Effector CD4-positive, alpha-beta T cell (primary cell): Measurements from ENCODE around the gene MYOZ3. TPM values are rescaled to one million over a fixed set of nuclear protein-coding genes. Genes with fewer than 3 reads are reported as not detected.
A peak's percentile ranks its signal among the peaks of the same experiment; 100 is the strongest.

Source experiments
- DNase-seq: peaks from one replicate; pipeline ENCODE4 v3.0.0-alpha.2; 2020
- total RNA-seq: gene quantifications from one replicate; lab custom pipeline; 2026; lab: John Stamatoyannopoulos, UW

The MYOZ3 gene, protein sequence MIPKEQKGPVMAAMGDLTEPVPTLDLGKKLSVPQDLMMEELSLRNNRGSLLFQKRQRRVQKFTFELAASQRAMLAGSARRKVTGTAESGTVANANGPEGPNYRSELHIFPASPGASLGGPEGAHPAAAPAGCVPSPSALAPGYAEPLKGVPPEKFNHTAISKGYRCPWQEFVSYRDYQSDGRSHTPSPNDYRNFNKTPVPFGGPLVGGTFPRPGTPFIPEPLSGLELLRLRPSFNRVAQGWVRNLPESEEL
- total RNA-seq: not detected

DNA sequence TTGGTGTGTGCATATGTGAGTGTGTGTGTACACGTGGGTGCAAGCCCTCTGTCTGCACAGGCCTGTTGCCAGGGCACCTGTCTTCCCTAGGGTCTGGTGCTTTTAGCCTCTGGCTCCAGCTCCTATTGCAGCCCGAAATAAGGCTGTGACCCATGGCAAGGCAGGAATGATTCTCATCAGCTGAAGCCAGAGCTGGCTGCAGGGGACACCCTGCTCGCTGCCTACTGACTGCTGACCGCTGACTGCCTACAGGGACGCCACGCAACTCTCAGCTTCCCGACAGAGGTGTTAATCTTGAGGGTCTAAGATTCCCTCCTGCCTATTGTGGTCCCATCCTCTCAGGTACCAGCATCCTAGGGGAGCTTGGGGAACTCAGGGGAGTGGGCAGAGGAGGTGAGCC, at the start of gene MYOZ3:
Gene MYOZ3, plus strand, starts transcription at position 166 of the 400 bp plus-strand sequence. CDS start 1,691 bp downstream, outside the sequence.
- DNase-seq: no peak

DNA sequence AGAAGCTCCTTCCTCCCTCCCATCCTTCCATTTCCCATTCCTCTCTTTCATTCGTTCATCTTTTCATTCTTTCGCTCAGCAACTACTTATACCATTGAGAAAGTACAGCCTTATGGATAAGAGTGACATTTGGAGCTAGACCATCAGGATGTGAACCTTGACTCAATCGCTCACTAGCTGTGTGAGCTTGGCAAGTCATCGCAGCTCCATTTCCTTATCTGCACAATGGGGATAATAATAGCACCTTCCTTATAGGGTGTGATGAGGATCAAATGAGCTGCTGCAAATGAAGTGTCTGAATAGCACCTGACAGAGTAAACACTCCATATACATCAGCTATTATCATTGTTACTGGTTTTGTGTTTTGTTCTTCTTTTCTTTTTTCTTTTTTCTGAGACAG, 48.6 kb upstream of the MYOZ3 start:
- DNase-seq: no peak

DNA sequence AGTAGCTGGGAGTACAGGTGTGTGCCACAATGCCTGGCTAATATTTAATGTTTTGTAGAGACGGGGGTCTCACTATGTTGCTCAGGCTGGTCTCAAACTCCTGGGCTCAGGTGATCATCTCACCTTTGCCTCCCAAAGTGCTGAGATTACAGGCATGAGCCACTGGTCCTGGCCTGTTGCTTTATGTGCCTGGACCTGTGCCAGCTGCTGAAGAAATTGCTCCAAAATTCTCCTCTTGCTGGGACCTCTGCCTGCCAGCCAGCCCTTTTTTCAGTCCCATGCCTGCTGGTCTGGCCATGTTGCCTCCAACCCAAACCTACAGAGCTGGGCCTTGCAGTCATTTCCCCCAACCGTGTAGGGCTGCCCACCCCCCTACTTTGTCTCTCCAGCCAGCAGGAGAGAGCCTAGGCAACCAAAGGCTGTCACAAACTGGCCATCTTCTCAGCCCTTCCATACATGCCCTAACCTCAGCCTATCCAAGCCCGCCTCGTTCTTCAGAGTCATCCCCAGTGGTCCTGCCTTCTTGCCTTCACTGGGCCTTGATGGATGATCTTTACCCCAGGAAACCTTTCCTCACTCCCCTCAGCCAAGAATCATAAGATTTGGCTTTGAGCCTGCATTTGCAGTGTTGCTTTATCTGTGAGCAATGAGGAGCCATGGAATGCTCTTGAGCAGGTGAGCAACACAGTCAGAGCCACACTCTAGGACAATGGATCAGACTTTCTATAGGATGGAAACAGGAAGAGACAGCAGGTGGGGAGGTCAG, 48.0 kb upstream of the MYOZ3 start:
- DNase-seq: no peak

DNA sequence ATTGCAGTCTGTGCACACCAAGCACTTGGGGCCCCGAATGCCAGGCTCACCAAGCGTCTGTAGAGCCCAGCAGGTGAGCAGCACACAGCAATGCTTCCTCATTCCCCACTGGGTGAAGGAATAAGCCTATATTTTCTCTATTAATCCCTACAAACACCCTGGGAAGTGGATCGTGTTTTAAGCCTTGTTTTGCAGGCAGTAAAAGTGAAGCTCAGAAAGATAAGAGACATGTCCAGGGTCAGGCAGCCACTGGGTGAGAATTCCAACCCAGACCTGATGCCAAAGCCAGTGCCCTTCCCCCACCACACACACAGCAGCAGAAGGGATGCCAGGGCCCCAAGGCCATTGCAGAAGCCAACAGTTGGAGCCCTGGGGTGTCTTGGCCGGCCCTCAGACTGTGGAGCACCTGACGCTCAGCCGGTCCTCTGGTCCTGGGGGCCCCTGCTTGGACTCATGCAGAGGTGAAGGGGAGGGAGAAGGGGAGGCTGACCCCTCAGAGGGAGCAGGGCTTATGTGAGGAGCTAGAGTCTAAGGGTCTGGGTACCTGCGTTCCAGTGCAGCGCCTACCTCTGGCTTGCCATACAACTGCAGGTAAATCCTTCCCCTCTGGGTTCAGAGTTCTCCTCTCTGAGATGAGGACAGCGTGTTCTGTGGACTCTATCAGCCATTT, 46.9 kb upstream of the MYOZ3 start:
- no peak for DNase-seq

DNA sequence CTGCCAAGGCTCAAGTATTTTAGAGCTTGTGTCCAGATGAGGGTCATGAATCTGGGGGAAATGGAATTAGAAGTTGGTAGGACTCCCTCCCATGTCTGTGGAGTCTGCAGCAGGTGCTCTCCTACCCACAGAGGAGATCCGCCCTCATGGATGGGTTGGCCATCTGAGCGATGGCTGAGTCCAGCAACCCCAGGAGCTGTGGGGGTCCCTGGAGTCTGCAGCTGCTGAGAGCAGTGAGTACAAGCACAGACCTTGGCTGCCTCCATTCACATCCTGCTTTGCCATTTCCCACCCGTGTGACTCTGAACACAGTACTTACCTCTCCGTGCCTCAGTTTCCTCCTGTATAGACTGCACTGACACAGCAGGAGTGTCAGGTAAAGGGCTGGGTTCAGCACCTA, 46.4 kb upstream of the MYOZ3 start:
- DNase-seq: no peak

DNA sequence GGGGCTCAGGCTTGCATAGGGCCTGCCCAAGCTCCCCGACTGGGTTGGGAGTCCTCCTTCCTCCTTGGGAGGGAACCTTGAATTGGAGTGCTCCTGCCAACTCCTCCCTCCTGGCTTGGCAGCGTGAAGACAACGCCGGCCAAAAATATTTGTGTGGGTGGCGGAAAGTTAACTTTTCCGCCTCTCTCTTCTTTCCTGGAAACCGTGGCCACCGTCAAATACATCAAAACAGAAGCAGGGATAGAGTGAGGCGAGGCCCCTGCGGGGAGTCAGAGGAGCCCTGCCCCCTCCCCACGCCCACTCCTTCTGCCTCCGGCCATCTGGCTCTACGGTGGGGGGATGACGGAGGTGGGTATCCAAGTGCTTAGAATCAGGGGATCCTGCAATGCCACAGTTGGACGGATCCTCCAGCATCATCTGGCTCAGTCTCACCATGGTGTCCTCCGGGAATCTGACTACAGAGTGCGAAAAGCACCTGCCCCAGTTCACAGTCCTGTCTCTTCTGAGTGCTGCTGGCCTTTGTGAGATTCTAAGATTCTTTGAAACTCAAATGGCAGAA, 45.8 kb upstream of the MYOZ3 start:
- DNase-seq: no peak

DNA sequence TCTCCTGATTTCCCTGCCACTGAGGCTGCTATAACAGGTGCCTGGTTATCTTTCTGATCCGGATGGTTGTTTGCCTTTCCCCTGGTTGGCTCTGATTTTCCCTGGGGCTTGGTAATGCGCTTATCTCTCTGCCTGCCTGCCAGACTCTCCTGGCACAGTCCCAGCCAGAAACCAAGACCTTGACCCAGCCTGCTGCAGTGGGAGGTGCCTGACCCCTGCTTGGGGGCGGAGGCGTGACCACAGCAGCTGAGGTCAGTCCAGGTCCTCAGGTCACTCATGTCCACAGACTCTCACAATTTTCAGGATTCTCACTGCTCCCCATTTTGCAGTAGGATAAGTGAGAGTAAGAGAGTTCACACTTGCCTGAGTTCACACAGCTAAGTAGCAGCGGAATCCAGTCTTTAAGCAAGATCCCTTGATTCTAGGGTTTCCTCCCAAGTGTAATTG, 45.0 kb upstream of the MYOZ3 start:
- no peak for DNase-seq

DNA sequence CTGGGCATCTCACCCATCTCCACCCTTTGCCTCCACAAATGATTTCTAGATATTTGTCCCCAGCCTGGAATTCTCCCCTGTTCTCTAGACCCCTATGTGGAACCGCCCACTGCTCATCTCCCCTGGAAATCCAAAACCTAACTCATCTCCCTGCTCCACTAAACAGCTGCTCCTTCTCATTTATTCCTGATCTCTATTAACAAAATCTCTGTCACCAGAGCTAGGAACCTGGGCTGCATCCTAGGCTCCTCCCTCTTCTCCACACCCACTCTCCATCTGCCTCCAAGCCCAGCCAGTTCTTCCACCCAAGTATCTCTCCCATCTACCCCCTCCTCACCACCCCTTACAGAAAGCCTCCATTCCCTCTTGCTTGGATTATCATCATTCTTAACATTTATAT, 44.5 kb upstream of the MYOZ3 start:
- no peak for DNase-seq

DNA sequence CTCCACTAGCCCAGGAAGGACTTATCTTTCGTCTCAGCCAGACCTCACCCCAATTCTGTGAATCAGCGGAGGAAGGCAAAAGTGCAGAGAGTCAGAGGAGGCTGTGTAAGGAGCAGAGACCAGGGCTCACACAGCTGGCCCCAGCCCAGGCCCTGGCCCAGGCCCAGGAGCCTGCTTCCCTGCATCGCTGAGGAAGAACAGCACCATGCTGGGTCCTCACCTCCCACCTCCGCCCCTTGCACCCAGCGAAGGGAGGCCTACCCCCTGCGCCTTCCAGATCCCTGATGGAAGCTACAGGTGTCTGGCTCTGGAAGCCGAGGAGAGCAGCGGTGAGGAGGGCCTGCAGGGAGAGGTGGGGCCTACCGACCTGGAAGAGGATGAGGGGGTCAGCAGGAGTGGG, 42.9 kb upstream of the MYOZ3 start:
- DNase-seq: no peak

DNA sequence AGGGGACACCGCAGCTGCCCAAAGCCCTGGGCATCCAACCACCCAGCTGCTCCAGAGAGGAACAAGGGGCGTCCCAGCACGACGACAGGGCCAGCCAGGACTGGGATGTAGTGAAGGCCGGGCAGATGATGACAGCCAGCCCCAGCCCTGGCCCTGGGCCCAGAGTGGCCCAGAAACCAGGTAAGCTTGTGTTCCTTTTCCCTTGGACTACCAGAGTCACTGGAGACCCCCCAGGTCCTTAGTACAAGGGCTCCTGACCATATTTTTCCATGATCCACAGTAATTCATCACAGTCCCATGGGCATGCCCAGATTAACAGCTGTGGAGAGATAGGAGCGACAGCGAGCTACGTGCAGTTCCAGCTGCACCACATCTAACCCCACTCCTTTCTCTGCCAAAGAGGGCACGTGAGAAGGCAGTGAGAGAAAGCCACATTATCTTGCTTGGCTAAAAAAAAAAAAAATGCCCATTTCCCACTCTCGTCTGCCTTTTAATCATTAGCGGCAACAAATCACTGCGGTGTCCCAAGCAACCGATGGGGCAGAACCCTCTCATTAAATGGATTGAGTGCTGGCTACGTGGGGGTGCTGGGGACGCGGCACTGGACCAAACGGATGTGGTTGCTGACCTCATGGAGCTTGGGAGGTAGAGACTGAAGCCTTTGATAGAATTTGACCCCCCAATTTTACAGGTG, 42.3 kb upstream of the MYOZ3 start:
- no peak for DNase-seq

DNA sequence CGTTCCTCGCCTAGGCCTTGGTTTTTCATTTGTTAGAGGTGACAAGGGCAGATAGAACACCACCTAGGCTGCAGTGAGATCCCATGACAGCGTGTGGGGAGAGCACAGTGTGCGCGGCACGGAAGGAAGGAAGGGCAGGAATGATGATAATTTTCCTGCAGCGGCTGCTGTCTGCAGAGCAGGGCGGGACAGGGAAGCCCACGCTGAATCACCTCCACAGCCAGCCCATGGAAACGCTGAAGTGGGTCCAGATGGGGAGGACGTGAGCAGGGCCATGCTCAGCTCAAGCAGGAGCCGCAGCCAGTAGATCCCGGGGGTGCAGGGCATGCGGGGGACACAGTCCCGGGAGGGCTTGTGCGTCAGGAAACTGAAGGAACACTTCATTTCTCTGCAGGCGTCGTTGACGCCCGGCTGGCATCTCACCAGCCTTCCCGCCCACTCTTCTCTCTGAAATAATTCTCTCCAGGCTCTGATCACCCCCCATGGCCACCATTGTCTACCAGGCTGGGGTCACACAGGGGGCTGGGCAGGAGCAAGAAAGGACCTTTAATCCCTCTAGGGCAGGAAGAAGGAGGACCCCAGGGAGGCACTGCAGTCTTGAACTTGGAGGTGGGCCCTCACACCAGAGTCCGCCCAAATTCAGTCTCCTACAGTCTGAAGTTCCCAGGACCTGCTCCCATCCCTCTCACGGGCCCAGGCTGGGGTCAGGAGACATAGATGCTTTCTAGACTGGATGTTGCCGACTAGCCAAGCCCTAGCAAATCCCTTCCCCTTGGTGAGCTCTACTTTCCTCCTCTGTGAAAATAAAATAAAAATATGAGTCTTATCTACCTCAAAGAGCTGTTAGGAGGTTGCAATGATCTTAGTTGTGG, 41.5 kb upstream of the MYOZ3 start:
- no peak for DNase-seq

DNA sequence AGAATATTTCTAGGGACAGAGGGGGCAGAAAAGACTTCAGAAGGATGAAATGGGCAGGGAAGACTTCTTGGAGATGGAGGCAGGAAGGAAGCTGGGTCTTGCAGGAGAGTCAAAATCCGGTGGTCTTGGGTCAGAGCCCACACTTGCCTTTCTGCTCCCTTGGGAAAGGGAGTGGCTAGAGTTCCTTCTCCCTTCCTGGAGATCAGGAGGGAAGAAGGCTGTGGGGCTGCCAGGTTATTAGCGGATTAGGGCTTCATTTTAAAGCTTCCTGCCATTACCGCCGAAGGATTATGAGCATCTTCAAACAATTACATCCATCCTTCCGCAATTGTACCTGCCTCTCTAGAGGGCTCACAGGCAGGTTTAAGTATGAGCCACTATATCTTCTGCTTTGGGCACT, 39.8 kb upstream of the MYOZ3 start:
- DNase-seq: no peak

DNA sequence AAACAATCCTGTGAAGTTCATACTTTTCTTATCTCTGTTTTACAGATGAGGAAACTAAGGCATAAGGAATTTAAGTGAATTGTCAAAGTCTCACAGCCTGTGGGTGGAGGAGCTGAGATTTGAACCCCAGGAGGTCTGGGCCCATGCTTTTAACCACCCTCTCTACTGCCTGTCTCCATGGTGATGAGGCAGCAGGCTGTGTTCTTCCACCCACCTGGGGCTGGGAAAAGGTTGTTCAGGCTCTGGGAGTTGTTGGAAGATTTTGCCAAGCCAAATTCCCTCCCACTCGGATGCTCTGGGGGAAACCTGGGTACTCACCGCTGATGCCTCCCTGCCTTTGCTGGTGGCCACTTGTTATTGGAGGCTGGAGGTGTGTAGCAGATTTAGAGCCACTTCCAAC, 38.9 kb upstream of the MYOZ3 start:
- DNase-seq: no peak

DNA sequence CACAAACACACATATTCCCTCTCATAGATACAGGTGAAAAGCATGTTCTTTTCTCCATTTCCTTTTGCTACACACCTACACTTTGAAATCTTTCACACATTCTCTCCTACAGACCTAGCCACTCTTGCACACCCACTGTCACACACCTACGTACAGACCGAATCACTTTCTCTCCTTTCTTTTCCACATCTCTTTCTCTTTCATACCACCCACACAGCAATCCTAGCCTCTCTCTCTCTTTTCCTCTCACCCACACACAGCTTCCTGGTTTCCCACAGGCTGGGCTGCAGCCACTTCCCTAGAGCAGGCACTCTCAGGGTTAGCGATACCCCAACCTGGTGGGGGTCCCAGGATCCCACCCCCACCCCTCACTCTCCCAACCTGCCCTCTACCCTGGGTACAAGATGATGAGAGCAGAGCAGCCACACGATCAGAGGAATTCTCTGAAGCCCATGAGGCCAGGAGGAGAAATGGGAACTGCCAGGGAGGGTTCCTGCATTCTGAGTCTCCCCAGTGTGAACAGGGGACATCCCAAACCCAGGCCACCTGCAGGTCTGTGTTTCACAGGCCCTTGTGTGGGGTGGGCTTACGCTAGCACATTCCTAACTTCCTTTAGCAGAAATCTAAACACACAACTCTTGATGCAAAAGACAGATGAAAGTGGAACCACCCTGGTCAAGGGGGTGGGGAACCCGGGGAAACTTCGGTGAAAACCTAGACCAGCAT, 37.7 kb upstream of the MYOZ3 start:
- DNase-seq: no peak

DNA sequence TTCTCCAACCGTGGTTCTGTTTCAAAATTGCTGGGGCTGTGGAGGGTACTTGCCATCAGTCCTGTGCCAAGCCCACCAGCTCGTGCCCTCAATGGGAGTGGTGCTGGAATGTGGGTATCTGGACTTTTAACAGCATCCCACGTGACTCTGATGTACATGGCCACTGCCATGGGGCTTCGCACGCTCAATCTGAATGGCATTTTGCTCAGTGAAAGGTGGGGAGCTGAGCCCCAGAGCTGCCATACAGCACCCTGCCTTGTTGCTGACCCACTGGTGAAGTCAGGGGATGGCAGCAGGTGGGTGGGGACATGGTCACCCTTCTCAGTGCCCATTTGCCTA, 37.2 kb upstream of the MYOZ3 start:
- no peak for DNase-seq

DNA sequence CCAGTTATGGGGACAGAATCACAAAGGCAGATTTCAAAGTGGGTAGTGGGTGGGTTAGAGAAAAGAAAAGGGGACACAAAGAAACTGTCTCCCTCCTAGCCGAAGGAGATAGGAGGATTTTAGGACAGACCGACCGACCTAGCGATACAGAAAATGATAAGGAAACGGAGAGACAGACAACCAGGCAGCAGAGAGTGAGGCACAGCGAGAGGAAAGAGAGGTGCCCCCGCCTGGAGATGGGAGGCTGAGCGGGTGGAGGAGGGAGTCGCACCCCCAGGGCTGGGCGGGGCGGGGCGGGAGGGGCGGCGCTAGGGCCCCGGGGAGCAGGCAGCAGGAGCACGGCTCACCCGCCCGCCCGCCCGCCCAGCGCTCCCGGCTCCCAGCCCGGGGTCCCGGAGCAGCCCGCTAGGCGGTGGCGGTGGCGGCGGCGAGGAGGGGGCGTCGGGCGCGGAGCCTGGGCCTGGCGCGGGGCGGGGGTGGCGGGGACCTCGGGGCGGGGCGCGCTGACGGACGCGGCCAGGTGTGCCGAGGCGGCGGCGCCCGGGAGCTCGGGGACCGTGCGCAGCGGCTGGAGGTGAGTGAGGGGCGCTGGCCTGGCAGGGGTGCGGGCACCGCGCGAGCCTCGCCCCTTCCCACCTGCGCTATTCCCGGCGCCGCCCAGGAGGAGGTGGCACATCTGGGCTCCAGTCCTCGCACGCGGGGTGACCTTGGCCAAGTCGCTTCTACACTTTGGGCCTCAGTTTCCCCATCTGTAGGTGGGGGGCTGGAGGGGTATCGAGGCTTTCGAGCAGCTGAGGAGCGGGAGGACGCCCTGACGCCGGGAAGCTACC, 36.5 kb upstream of the MYOZ3 start:
- peak; percentile 4 for DNase-seq

DNA sequence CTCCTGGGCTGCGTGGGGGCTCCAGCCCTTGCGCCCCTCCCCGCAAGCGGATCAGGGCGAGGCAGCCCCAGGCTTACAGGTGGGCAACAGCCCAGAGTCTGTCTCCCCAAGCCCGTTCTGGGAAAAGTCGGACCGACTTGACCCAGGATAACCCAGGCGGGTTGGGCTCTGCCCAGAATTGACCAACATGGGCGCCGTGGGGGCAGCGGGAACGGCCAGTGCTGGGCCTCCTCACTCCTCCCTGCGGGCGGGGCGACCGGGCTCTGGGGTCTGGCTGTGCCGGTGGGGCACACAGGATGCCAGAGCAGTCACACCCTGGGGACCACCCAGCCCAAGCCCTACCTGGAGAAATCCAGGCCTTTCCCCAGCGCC, 35.9 kb upstream of the MYOZ3 start:
- no peak for DNase-seq

DNA sequence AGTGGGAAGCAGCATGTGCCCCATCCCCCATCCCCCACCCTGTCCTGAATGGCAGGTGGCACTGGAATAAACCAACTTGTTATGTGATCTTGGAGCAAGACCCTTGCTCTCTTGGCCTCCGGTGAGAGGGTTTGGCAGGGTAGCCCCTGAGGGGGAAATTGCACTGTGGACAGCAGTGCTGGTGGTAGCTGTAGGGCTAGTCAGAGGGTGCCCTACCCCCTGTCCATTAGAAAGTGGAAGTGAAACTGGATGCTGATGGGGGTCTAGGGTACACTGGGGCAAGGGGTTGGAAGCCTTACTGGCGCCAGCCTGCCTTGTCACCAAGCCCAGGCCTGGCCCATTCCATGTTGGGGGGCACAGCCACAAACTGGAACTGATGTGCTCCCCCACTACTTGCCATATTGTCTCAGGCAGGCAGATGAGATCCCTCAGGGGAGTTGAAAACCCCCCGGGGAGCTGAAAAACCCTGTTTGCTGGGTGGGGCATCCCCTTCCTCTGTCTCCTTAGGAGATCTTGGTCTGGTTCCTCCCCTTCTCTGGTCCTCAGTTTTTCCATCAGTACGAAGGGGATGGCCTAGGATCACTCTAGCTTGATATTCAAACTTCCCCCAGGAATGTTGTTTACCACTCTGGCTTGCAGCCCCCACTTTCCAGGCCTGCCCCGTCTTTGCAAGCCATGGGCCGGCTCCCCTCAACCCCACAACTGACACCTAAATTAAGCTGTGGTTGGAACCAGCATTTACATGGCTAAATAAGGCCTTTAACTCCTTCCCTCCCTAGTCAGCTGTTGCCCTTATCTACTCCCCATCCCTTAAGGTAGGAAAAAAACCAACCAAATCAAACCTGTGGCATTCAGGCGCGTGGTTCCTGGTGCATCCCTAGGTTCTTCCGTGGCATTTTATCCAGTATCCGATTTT, 35.0 kb upstream of the MYOZ3 start:
- DNase-seq: no peak

DNA sequence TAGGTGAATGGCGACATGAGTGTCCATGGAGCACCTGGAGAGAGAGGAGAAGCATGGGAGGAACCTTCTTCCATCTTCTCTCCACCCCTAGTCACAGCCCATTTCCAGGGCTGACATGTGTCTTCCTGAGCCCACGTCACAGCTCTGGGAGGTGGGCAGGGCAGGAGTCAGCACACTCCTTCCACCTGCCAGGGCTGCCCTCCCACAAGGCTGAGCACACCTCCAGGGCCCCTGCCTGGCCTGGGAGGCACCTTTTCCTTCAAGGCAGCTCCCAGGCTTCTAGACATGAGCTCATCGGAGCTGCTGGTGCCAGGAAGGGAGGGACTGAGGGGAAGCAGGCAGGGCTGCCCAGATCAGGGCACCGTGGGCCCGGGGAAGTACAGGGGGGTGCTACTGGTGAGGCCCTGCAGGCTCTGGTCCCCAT, 34.2 kb upstream of the MYOZ3 start:
- no peak for DNase-seq
